ENCODE results near the gene ERVH48-1. TPM values are rescaled to one million over a fixed set of nuclear protein-coding genes. Genes with fewer than 3 reads are reported as not detected.
"Not testable (repeated sequence)": the region's sequence is repeated elsewhere in the genome, so short reads cannot be mapped to it uniquely, and the experiment has no call there.

The ERVH48-1 gene
- not detected in 2 replicates for total RNA-seq

DNA sequence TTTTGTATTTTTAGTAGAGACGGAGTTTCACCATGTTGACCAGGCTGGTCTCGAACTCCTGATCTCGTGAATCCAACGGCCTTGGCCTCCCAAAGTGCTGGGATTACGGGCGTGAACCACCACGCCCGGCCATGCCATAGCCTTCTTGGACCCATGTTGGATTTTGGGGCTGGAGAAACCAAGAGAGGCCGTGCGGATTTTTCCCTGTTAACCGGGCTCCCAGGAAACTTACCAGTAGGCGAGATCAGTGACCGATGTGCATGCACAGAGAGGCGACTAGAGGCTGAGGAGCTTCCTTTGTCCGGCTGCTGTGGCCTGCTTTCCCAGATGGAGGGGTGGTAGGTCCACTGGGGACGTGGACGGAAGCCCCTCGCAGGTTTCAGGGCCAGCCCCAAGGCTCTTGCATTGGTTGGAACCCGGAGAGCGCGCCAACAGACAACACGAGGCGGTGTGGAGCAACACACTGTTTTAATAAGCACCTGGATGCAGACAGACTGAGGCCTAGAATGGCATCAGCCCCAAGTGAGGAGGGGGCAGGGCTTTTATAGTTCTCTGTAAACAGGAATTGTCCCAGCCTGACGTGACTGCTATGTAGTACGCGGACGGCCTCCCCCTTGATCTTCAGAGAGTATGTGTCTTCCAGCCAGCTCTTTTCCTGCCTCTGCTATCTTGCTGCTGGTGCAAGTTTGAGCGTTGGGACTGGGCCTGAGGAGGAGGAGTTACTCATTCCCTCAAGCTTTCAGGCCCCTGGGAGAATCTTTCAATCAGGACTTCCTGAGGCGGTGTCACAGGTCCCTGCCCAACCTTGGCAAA lies at the start of gene ERVH48-1:
Gene ERVH48-1, minus strand, starts transcription at position 517 of the 813 bp plus-strand sequence. CDS start 6,624 bp downstream, outside the sequence.
- no peak for DNase-seq (ENCODE audit: extremely low read depth, low read depth, low spot score)

- DNase-seq (ENCODE audit: extremely low read depth, low read depth, low spot score) = peak; percentile 54
These were observed 48.8 kb upstream of the ERVH48-1 start, which contains the start of gene PKNOX1 for GRCh38 chr21:42973991-42974831. PKNOX1 (plus strand) TSS chr21:42974562; CDS start chr21:43004382, 29,820 bp downstream.

GRCh38 chr21:42973309-42973990 lies 48.0 kb upstream of the ERVH48-1 start:
- no peak for DNase-seq (ENCODE audit: extremely low read depth, low read depth, low spot score)

- DNase-seq (ENCODE audit: extremely low read depth, low read depth, low spot score) = no peak
These were observed 46.5 kb upstream of the ERVH48-1 start for GRCh38 chr21:42971897-42972275.

DNA sequence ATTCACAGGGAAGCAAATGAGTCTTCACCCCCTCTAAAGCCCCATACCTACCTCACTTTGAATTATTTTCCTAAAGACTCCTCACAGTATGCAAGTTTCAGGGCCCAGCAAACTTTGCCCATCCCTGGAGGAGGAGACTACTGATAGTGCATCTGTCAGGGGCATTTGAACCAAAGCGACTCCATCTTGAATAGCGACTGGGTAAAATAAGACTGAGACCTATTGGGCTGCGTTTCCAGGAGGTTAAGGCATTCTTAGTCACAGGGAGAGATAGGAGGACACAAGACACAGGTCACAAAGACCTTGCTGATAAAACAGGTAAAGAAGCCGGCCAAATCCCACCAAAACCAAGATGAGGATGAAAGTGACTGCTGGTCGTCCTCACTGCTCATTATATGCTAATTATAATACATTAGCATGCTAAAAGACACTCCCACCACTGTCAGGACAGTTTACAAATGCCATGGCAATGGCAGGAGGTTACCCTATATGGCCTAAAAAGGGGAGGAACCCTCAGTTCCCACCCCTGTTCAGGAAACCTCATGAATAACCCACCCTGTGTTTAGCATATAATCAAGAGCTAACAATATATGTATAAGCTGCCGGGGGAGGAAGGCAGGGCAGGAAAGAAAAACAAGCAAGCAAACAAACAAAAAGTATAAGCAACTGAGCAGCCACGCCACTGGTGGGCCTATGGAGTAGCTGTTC lies 45.7 kb upstream of the ERVH48-1 start:
- DNase-seq (ENCODE audit: extremely low read depth, low read depth, low spot score) = no peak

- no peak for DNase-seq (ENCODE audit: extremely low read depth, low read depth, low spot score)
These were observed 43.8 kb upstream of the ERVH48-1 start for GRCh38 chr21:42969193-42969600.

DNA sequence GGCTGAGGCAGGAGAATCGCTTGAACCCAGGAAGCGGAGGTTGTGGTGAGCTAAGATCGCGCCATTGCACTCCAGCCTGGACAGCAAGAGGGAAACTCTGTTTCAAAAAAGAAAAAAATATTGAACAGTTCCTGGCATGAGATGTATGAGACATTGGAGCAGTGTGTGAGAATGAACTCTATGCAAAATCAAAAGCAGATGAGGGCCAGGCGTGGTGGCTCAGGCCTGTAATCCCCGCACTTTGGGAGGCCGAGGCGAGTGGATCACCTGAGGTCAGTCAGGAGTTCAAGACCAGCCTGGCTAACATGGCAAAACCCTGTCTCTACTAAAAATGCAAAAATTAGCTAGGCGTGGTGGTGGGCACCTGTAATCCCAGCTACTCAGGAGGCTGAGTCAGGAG lies 42.2 kb upstream of the ERVH48-1 start:
- not testable (repeated sequence) for DNase-seq (ENCODE audit: extremely low read depth, low read depth, low spot score)

- no peak for DNase-seq (ENCODE audit: extremely low read depth, low read depth, low spot score)
These were observed 39.8 kb upstream of the ERVH48-1 start for GRCh38 chr21:42965211-42965560.

- DNase-seq (ENCODE audit: extremely low read depth, low read depth, low spot score) = no peak
These were observed 39.2 kb upstream of the ERVH48-1 start for GRCh38 chr21:42964546-42965210.

DNA sequence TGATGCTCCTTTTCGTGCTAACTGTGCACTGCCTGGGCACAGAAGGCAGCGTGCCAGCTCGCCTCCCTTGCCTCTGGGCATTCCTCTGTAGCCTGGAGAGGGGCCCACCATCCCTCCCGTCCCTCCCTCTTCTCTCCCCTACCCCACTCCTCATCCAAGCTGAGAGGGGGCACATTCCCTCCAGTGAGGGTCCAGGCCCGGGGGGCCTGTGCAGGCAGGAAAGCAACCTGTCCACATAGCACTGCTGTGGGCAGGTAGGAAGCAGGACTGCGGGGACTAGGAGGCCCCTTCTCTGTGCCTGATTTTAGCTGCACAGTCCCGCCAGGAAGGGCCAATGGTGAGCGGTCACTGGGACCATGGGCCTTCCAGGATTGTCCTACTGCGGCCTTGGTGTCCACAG lies 38.7 kb upstream of the ERVH48-1 start:
- no peak for DNase-seq (ENCODE audit: extremely low read depth, low read depth, low spot score)

DNA sequence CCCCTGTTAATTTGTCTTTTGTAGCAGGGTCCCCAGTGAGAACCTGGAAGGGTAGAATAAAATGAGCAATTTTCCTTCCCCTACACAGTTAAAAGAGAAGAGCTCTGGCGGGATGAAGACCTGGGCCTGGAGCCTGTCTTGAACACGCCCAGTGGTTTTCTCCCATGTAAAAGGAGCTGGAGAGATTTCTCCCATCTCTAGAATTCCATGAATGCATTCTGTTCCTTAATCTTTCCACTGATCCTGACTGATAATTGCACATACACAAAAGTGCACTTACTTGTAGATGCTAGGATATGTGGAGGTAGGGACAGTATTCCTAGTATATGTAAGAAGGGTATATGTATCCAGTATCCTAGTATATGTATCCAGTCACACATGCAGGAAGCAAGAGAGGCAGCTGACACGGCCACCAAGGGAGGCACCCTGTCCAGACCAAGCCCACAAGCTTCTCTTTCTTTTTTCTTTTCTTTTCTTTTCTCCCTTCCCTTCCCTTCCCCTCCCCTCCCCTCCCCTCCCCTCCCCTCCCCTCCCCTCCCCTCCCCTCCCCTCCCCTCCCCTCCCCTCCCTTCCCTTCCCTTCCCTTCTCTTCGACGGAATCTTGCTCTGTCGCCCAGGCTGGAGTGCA lies 37.1 kb upstream of the ERVH48-1 start:
- no peak for DNase-seq (ENCODE audit: extremely low read depth, low read depth, low spot score)

DNA sequence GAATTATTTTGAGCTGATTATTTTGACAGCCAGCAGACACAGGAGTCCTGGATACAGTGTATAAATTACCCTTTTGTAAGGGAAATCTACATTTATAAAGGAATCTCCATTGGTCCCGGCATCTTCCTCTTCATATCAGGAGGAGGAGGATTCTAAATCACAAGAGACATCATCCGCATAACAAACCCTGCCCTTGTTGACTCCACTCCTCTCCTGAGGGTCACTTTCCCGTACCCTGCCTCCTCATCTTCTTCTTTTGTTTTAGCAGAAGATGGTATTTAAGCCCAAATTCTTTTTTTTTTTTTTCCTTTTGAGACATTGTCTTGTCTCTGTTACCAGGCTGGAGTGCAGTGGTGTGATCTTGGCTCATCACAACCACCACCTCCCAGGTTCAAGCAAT lies 34.3 kb upstream of the ERVH48-1 start:
- no peak for DNase-seq (ENCODE audit: extremely low read depth, low read depth, low spot score)

GRCh38 chr21:42958122-42958521 lies 32.7 kb upstream of the ERVH48-1 start:
- not testable (repeated sequence) for DNase-seq (ENCODE audit: extremely low read depth, low read depth, low spot score)

- no peak for DNase-seq (ENCODE audit: extremely low read depth, low read depth, low spot score)
These were observed 31.6 kb upstream of the ERVH48-1 start for GRCh38 chr21:42956824-42957630.

GRCh38 chr21:42951193-42951592 lies 25.8 kb upstream of the ERVH48-1 start:
- DNase-seq (ENCODE audit: extremely low read depth, low read depth, low spot score) = not testable (repeated sequence)

DNA sequence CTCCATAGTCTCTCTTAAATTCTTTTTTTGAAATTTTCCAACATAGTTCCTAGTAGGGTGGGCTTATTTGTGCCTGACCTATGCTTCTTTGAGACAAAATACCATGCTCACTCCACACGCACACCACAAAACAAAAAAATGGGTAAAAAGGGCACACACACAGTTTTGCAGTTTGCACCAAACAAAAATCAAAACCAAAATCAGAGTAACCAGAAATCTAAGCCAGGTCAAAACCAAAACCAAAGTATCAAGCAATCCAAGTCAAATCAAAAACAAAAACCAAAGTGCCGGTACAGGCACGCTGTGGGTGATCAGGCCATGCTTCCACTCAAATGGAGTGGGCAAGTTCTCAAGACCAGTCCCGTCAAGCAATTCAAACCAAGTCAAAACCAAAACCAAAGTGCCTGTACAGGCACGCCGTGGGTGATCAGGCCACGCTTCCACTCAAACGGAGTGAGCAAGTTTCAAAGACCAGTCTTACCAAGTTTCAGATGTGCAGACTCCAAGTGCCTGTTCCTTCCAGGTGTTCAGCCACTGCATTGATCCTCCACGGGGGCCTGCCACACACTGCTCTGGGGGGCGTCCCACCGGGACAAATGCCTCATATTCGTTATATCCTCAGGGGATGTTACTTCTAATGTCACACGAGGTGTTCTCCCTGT lies 23.8 kb upstream of the ERVH48-1 start:
- DNase-seq (ENCODE audit: extremely low read depth, low read depth, low spot score) = not testable (repeated sequence)

DNA sequence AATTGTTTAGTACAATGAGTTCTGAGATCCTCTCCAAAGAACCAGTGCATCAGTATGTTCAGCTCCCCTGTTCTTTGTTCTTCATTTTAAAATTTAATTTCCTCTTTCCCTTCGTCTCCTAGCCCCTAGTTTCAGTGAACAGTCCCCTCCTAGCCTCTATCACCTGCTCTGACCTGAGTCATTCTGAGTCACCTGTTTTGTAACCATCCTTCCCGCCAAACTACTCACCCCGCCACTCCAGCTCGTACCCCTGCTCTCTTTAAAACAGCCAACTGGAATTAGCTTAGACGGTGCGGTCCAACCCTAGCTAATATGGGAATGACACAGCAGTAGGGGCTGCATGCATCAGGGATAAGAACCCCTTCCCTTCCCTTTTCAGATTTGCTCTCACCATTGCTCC lies 16.8 kb upstream of the ERVH48-1 start:
- DNase-seq (ENCODE audit: extremely low read depth, low read depth, low spot score) = no peak

DNA sequence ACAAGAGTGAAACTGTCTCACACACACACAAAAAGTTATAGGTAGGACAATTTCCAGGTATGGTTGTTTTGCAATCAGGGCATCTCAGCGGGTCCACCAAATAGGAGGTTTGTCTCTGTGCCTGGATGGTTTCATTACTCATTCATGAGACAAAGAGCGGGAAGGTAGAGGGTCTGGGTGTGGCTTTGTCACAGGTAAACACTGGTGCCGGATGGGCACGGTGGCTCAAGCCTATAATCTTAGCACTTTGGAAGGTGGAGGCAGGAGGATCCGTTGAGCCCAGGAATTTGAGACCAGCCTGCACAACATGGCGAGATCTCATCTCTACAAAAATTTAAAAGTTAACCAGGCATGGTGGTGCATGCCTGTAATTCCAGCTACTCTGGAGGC lies 16.3 kb upstream of the ERVH48-1 start:
- DNase-seq (ENCODE audit: extremely low read depth, low read depth, low spot score) = no peak

Data from glomerular endothelial cell (primary cell).